GM19351 (cell line): ENCODE data around the gene COLEC12.
A peak's percentile ranks its signal among the peaks of the same experiment; 100 is the strongest.

Experiments
- ATAC-seq: cut with Tn5 transposase; IDR thresholded peaks from one replicate; pipeline ENCODE4 v1.9.1; 2021; ENCODE audit warnings: mild to moderate bottlenecking, moderate library complexity; ENCODE audit not compliant: unreplicated experiment

The COLEC12 gene

DNA sequence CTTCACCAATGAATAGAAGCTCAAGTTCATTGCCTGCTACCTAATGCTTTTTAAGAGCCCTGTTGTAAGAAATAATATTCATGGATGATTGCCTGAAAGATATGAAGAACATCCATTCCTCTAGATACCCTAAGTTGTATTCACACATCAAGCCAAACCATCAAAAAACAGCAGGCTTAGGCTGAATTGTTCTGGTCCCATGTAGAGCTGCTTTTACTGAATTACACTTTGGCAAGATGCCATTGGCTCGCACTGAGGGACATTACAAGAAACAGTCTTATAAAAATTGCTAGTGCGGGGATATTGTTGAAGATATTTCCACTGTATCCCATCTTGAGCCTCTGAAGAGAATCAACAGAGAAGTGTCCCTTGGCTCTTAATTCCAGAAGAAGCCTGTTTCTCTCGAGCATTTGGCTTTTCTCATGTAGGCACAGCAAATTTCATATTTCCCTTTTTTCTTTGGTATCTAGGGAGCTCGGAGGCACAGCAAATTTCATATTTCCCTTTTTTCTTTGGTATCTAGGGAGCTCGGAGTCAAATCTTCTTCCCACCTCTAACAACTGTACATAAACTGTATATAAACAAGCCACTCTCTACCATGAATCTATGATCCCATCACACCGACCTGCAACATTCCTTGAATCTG, 107.5 kb downstream of the COLEC12 start:
- ATAC-seq, result no peak

DNA sequence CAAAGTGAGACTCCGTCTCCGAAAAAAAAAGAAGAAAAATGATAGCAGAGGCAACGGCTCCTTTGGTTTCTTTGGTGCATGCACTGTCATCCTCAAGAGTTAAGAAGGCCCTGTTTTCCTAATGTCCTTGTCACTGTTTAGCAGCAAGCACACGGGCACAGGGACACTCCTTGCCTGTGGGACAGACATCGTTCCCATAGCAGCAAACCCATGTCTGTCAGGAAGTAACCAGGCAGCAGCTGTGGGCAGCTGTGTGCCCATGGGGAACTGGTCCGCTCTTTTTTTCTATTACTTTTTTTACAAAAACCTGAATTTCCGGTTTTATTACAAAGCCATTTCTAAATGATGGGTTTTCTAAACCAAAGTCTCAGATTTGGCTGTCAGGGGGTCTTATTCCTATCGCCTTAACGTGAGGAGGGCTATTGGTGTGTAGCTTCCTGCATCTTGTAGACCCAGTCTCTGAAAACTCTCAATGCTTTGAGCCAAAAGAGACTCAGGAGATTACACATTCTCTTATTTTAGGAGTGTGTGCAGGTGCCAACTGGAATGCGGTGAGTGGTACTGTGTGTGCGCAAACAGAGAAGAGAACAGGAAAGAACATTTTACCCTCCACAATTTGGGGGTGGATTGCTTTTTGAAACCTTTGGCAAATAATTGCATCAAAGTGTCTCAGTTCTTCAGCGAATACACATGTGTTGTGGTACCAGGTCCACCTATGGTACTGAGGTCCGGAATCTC, 109.6 kb downstream of the COLEC12 start:
- ATAC-seq, result no peak

DNA sequence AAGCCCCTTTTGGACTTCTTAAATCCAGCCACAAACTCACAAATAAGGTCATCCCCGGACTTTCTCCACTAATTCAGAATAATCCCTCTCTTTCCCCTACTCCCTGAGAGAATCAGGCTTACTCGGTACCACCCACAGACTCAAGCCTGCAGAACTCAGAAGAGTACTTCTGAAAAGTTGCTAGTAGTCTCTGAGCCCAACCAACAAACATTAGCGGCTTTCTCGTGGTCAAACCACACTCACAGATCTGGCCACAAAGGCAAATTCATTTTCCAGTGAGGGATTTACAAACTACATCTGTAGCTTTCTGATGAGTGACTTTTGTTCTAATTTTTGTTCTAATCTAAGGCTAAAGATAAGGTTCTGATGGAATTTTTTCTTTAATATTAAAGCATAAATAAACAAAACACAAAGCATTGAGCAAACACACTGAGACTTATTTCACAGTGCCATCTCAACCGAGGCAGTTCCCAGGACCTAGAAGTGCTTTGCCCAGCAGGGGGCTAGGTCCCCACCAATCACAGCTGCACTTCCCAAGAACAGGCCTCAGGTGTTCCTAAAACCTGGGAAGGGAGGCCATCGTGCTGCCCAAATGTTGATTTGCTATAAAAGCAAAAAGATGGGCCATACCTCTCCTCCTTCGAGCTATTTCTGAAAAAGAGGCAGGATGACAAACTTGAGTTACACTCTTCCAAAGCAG, 110.7 kb downstream of the COLEC12 start:
- no peak for ATAC-seq

DNA sequence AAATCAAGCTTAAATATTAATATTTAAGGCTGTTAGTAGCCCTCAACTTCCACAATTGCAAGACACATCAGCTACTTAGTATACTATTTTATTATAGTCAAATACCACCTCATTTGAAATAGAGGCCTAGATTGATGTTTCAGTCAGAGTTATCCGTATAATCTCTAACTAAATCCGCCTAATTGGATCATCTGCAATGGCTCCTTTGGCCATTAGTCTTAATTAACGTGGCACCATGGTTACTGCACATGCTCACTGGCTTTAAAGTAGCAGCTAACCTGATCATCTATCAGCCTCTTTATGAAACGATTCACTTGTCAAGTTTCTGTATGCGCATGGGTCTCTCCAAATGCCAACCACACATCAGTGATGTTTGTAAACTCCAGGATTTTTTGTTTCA, 112.3 kb downstream of the COLEC12 start:
- no peak for ATAC-seq

DNA sequence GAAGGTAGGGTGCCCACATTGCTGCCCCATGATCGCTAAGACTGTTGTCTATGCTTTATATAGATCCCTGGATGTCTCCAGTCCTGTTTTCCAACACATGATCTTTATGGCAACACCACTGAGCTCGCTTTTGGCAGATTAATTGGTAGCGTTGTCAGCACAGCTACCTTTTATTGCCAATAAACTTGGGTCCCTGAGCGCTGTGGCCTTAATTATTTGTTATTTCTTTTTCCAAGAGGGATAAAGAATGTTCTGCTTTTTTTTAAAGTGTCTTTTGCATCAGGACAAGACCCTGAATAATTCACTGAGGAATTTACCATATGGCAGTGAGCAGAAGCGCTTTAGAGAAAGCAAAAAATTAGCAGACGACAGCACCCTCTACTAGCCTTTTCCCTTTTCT, 113.5 kb downstream of the COLEC12 start:
- ATAC-seq, result no peak

DNA sequence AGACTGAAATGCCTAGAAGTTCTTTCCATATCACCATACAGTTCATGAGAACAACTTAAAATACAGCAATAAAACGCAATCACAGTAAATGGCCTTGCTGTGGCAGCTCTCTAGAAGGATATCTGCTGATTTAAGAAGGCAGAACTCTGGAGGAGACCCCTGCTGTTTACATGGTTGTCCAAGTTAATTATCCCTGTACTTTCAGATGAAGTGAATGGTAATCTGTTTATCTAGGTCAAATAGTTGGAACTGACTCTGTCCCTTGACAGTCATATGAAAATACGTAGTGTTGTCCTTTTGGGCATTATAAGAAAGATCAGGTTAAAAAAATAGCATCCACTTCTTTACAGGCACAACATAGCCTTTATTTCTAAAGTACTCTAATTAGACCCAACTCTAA, 115.6 kb downstream of the COLEC12 start:
- no peak for ATAC-seq

DNA sequence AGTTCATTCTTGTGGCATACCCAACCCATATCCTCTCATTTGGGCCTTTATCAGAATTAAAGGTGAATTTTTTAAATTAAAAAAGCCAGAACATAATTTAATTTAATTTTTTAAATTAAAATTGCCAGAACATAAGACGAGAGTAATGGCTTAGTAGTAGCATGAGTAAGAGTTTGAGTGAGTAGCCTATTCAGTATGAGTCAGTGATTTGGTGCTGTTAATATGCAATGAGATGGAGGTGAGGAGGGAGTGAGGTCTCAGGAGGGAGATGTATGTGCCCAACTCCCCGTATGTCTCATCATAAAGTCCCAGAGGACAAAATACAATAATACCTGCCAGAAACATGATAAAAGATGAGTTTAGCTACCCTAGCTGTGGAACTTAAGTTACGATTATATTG, 117.4 kb downstream of the COLEC12 start:
- ATAC-seq, result no peak

DNA sequence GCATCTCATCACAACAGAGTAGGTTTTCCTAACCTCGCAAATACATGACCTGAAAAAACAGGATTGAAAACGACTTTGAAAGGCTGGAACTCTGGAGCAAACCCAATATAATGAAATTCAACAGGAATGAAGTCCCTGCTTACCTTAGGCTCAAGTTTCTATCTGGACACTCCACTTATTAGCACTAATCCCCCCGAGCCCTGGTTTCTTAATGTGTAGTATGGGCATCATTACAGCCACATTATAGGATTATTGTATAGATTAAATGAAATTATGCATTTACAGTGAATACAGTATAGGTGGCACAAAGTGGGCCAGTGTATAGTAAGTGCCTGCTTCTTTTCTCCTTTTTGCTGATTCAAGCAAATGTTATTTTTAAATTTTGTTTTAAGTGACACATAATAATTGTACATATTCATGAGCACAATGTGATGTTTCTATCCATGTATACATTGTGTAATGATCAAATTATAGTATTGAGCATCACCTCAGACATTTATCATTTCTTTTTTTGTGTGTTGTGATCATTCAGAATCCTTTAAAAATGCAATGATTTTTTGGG, 118.0 kb downstream of the COLEC12 start:
- no peak for ATAC-seq

DNA sequence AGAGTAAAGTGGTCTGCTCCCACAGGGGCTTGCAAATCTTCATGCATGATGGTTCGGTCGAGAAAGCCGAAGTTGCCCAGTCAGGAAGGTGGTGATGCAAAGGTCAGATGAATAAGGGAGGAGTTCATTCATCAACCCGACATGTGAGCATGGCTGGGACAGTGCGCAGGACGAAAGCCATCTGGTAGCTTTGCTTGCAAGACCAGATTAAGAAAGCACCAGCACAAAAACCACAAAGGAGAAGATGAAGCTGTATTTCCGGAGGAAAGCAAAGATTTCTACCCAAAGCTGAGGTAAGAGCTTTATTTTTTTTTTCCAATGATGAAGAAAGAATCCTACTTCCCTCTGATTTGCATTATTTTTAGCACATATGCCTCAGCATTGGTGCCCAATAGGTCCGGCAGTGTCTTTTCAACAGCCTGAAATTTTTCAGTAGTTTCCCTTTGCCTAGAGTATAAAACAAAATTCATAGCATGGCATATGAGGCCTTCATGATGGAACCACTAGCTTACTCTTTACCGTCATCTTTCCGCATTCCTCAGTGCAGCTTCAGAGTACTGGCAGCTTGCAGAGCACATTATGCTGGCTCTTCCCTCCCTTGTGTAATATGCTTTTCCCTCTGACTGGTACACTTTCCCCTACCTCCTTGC, 120.7 kb downstream of the COLEC12 start:
- ATAC-seq, result no peak

DNA sequence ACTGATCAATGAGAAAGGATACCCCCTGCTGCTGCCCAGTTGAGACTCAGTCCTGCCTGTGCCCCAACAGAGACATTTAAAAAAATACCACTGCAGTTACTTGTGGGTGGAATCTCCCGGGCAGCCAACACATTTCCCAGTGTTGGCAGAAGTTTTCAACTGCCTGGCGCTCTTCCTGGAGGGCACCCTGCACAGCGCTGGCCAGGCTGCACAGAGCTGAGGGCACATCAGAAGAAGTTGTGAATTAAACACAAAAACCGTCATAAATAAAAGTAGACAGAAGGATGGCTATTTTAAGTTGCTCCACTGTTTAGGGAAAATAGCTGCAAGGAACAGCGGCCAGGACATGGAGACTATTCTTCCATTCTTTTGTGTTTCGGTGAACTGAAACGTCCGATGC, 122.4 kb downstream of the COLEC12 start:
- no peak for ATAC-seq

DNA sequence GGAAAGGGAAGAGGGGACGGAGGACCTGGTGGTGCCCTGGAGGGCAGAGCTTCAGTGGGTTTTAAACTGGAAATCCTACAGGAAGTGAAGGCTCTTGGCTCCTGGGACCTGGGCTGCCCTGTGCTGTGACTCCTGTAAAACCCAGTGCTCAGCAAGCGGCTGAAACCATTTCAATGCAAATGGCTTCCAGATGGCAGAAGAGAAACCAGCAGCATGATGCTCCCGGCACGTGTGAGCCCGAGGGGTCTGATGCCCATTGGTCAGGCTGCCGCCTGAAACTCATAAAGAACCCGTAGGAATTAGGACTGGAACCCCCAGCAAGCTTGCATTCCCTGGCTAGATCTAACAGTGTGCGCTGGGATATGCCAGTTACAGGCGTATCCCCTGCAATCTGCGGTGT, 123.4 kb downstream of the COLEC12 start:
- no peak for ATAC-seq

DNA sequence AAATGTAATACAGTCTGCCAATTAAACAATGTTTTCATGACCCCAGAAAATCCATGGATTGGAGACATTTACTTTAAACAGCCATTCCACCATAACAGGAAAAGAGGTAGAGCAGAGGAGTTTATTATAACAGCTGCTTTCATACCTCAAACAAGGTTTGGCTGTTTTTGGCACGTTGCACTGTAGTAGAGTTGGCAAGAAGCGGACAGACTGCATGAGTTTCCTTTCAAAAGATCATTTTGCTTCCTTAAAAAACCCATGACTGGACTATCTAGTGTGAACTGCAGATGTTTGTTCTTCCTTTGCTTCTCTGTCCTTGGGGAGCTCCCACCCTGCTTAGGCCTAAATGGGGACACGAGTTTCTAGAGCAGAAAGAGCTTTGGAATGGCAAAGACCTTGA, 124.2 kb downstream of the COLEC12 start:
- ATAC-seq, result no peak

DNA sequence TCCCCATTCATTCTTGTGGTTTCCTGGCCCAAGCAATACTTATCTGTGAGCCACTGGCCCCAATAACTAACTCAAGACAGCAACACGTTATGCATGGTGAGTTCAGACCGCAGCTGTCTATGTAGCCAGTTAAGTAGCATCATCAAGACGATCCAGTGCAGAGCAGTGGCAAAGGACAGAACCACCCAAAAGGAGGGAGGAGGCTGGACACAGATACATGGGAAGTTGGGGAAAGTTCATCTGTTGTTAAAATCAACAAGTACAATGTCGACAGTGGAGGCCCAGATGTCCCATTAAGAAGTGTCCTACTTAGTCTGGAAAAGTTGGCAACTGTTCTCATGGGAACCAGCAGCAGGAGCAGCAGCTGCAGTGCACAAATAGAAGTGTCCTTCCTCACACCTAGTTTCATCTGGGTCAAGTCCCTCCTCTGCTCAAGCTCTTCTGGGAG, 125.8 kb downstream of the COLEC12 start:
- peak; percentile 91 for ATAC-seq

DNA sequence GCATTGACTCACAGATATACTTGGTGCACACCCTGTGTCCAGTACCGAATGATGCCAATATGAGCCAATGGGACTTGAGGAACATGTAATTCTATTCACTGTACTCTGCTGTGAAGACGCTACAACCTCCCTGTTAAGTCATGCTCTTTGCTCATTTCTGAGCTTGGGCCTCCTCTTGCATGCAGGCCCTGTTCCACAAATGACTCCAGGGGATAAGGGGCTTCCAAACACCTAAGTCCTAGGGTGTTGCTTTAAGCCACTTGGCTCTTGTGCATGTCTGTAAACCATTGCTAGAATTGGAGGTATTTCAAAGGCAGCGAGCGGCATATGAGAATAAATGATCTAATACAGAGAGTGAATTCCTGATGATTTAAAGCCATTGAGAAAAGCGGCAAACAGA, 126.7 kb downstream of the COLEC12 start:
- ATAC-seq, result no peak

DNA sequence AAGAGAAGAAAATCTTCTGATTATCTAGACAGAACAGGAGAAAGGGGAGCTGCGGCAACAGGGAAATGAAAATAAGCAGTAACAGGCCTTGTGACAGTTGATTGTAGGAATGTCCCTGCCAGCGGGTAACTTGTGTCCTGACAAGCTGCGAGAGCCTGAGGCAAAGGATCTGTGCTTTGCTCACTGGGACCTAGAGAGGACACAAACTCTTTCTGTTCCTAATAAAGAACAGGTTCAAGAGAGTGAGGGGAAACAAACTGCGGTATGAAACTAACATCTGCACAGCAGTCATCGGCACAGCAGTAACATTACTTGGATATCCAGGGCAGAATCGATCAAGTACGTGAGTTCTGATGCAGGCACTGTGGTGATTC, 128.9 kb downstream of the COLEC12 start:
- no peak for ATAC-seq

DNA sequence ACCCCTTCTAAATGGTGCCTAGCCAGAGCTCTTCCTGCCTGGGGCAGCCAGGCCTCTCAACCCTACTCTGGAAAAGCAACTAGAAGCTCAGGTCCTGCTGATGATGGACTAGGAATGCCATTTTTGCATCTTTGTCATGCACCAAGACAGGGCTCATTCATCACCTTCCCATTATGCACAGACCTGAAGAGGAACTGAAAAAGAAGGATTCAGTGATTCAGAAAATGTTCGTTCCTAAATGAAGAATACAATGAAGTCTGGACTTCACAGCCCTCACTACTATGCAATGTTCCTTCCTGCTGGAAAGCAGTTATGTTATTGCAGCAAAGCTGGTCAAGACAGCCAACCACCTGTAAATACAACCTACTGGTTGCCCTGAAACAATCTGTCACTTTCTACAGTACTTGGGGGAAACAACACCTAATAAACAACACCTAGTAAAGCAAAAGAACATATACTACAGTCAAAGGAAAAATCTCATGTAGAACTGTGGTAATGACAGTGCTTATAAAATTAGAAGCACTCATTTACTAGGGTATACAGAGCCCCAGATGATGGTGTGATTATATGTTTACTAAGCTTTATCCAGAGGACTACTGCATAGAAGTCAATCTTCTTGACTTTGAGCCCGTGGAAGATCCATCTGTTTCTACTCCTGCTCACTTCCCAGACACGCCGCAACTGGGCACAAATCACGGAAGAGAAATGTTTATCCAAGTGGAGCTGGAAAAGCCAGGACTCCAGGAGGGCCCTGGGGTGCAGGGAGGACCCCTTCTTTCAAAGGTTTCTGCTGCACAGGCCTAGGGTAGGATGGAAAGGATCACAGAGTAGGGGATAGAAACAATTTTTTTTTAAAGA, 129.5 kb downstream of the COLEC12 start:
- no peak for ATAC-seq

DNA sequence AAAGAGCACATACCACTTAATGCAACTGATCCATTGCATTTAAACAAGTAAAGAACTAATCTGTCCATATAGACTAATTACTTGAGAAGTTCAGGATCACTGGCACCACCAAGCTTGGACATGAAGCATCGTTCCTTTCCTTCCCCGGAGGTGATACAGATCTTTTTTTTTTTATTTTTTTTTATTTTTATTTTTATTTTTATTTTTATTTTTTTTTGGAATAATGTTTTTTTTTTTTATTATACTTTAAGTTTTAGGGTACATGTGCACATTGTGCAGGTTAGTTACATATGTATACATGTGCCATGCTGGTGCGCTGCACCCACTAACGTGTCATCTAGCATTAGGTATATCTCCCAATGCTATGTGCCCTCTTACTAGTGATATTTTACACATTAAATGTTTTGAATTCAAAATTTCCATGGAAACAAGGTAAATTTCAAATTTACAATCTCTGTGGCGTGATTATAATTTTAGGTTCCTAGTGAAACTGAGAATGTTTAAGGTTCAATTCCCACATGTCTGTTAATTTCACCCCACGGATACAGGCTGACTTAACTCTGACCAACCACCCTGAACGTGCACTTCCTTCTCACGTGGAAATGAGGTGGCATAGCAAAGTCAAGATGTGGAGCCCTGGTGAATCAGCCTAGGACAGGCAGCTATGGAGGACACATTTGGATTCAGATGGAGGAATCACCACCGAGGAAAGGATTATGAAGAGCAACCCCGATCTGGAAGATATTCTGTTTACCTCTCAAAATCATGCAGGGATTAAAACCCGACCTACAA, 131.1 kb downstream of the COLEC12 start:
- ATAC-seq, result no peak

DNA sequence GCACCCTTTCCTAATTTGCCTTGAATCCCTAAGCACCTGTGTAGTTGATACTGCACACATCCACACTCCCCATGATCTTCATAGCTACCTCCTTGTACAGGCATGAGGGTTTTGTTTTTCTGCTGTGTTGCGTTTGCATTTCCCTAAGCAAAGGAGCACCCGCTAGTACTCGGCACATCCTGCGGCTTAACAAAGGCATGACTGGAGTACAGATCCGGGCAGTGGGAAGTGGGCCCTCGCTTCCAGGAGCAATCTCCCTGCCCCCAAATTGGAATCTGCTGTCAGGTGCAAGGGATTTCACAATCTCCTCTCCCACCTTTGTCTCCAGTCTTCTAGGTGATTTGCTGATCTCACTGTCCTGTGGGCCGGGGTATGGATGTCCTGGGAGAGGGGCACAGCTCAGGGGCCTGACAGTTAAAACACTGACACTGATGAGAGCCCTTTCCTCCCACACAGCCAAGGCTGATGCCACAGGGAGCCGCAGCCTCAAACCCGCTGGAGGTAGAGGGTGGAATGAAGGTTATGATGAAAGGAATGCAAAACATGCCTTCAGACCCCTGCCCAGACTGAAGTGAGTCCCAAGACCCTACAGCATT, 133.9 kb downstream of the COLEC12 start:
- no peak for ATAC-seq

DNA sequence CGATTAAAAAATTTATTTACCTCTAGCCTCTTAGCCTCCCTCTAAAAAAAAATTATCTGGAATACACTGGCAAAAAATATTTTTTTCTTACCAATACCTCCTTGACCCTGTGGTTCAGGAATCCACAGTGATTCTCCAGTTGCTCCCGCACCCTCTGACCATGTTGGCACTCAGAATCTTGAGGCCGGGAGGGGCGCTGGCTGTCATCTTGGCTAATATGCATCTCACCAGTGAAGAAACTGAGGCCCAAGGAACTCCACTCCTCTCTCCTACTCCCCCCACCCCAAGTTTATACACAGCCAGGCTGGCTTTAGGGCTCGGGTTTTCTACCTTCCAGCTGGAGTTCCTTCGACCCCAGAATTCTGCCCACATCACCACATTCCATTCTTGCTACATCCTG, 134.8 kb downstream of the COLEC12 start:
- no peak for ATAC-seq
